H1 (cell line): ENCODE measurements around the gene MCHR2. TPM values are rescaled to one million over a fixed set of nuclear protein-coding genes. Genes with fewer than 3 reads are reported as not detected.

ENCODE experiments used
- CTCF ChIA-PET: fragments of 300-600 bp; sonication (Branson Sonifier 250); formaldehyde crosslinking; loops from one replicate; lab custom pipeline; 2021; ENCODE audit not compliant: partially characterized antibody; lab: Charles Lee
- POLR2A ChIA-PET: fragments of 300-600 bp; sonication (Branson Sonifier 250); formaldehyde crosslinking; loops from one replicate; lab custom pipeline; 2021; ENCODE audit warnings: inconsistent platforms; ENCODE audit not compliant: partially characterized antibody; lab: Charles Lee
- DNase-seq, 2 experiments: peaks; one replicate each; pipeline versions ENCODE4 v3.0.0 to v3.0.0-alpha.2; 2010 to 2022; ENCODE audit warnings: low spot score in 2 of 2, low read depth in 1 of 2, mixed read lengths in 1 of 2
- FAIRE-seq: peaks from 2 replicates; lab custom pipeline; 2011; peaks lifted over from hg19 to GRCh38; lab: Jason Lieb, UNC
- H2AFZ ChIP-seq: 2 replicates; pipeline ENCODE4 v1.8.1; 2012; ENCODE audit warnings: low read length, inconsistent platforms
- H2AK5ac ChIP-seq: 2 replicates; pipeline ENCODE4 v1.6.1; 2013; ENCODE audit warnings: low read depth, low read length
- H2BK120ac ChIP-seq: replicated peaks from 2 replicates; pipeline ENCODE3; 2013; ENCODE audit warnings: low read depth, low read length, inconsistent platforms
- H2BK12ac ChIP-seq: 2 replicates; pipeline ENCODE4 v1.6.1; 2013; ENCODE audit warnings: low read depth, low read length
- H2BK15ac ChIP-seq: 2 replicates; pipeline ENCODE4 v1.6.1; 2013; ENCODE audit warnings: low read length
- H2BK20ac ChIP-seq: 2 replicates; pipeline ENCODE4 v1.6.1; 2013; ENCODE audit warnings: low read length
- H2BK5ac ChIP-seq: 2 replicates; pipeline ENCODE4 v1.6.1; 2013; ENCODE audit warnings: low read depth, low read length
- H3K14ac ChIP-seq: 2 replicates; pipeline ENCODE4 v1.6.1; 2013; ENCODE audit warnings: inconsistent platforms; ENCODE audit not compliant: insufficient read length
- H3K18ac ChIP-seq: 2 replicates; pipeline ENCODE4 v1.6.1; 2013; ENCODE audit warnings: low read length; ENCODE audit errors: extremely low read depth
- H3K23ac ChIP-seq: 2 replicates; pipeline ENCODE4 v1.6.1; 2013; ENCODE audit warnings: inconsistent platforms; ENCODE audit not compliant: insufficient read length
- H3K23me2 ChIP-seq: 2 replicates; pipeline ENCODE4 v1.6.1; 2013; ENCODE audit warnings: low read depth, low read length
- H3K27ac ChIP-seq: 2 replicates; pipeline ENCODE4 v1.6.1; 2011; ENCODE audit warnings: low read depth, low read length, inconsistent platforms
- H3K27me3 ChIP-seq, 4 experiments: replicated peaks in 1 of 4; 1 replicate in 1 of 4; 2 replicates in 3 of 4; pipeline versions ENCODE4 v1.6.1 to v1.8.1; 2011 to 2013; ENCODE audit warnings: low read length in 3 of 4, mild to moderate bottlenecking in 3 of 4, inconsistent platforms in 2 of 4, mixed read lengths in 2 of 4, moderate library complexity in 1 of 4; ENCODE audit not compliant: control insufficient read depth in 3 of 4, insufficient read depth in 3 of 4; ENCODE audit errors: extremely low read depth in 1 of 4
- H3K36me3 ChIP-seq, 4 experiments: 2 replicates each; pipeline versions ENCODE4 v1.6.1 to v1.8.1; 2011 to 2013; ENCODE audit warnings: mild to moderate bottlenecking in 4 of 4, low read length in 3 of 4, moderate library complexity in 2 of 4, control low read depth in 1 of 4, inconsistent platforms in 1 of 4; ENCODE audit not compliant: insufficient read depth in 4 of 4, control insufficient read depth in 2 of 4
- H3K4ac ChIP-seq: replicated peaks from 2 replicates; pipeline ENCODE3; 2013; ENCODE audit warnings: low read length, low read depth, mixed read lengths, inconsistent platforms; ENCODE audit not compliant: insufficient read length
- H3K4me1 ChIP-seq, 4 experiments: replicated peaks in 1 of 4; 1 replicate in 1 of 4; 2 replicates in 3 of 4; pipeline versions ENCODE4 v1.6.1 to v1.8.1; 2011 to 2013; ENCODE audit warnings: low read length in 3 of 4, inconsistent platforms in 2 of 4, mixed read lengths in 1 of 4; ENCODE audit not compliant: insufficient read depth in 4 of 4, control insufficient read depth in 3 of 4
- H3K4me2 ChIP-seq, 2 experiments: 2 replicates each; pipeline versions ENCODE4 v1.6.1 to v1.8.1; 2011 to 2013; ENCODE audit warnings: low read depth in 2 of 2, low read length in 2 of 2, control low read depth in 1 of 2, inconsistent platforms in 1 of 2, mild to moderate bottlenecking in 1 of 2; ENCODE audit not compliant: insufficient read depth in 1 of 2
- H3K4me3 ChIP-seq, 4 experiments: fragments of 200-600, 300-600 bp in 1 of 4; sonication (generic), shearing (Covaris generic), sonication (Bioruptor Twin) in 1 of 4; 2 replicates each; pipeline versions ENCODE4 v1.5.1 to v1.8.1; 2011 to 2016; ENCODE audit warnings: low read length in 4 of 4, low read depth in 3 of 4, control low read depth in 2 of 4, inconsistent platforms in 2 of 4, mild to moderate bottlenecking in 2 of 4, mixed read lengths in 1 of 4, moderate library complexity in 1 of 4; ENCODE audit not compliant: insufficient read depth in 2 of 4; ENCODE audit errors: extremely low read depth in 1 of 4
- H3K56ac ChIP-seq: replicated peaks from 2 replicates; pipeline ENCODE3; 2013; ENCODE audit warnings: low read depth, mild to moderate bottlenecking, mixed read lengths, low read length, inconsistent platforms; ENCODE audit not compliant: insufficient read length
- H3K79me1 ChIP-seq: 2 replicates; pipeline ENCODE4 v1.6.1; 2013; ENCODE audit warnings: low read depth, low read length, control low read depth
- H3K79me2 ChIP-seq, 2 experiments: 2 replicates each; pipeline versions ENCODE4 v1.6.1 to v1.8.1; 2012 to 2013; ENCODE audit warnings: low read length in 2 of 2, mild to moderate bottlenecking in 2 of 2, inconsistent platforms in 1 of 2; ENCODE audit not compliant: insufficient read depth in 2 of 2, control insufficient read depth in 1 of 2
- H3K9ac ChIP-seq, 4 experiments: replicated peaks in 1 of 4; 1 replicate in 1 of 4; 2 replicates in 3 of 4; pipeline versions ENCODE4 v1.6.1 to v1.8.1; 2011 to 2013; ENCODE audit warnings: low read depth in 3 of 4, low read length in 3 of 4, control low read depth in 2 of 4, mild to moderate bottlenecking in 2 of 4, moderate library complexity in 2 of 4, inconsistent platforms in 1 of 4; ENCODE audit errors: extremely low read depth in 1 of 4
- H3K9me3 ChIP-seq, 2 experiments: 2 replicates each; pipeline versions ENCODE4 v1.6.1 to v1.8.1; 2012 to 2013; ENCODE audit warnings: mild to moderate bottlenecking in 2 of 2, moderate library complexity in 2 of 2, control low read depth in 1 of 2, inconsistent platforms in 1 of 2, low read depth in 1 of 2, low read length in 1 of 2, mixed read lengths in 1 of 2; ENCODE audit not compliant: insufficient read depth in 2 of 2
- H4K20me1 ChIP-seq, 2 experiments: replicated peaks in 1 of 2; 2 replicates each; pipeline versions ENCODE3 to v1.8.1; 2011 to 2013; ENCODE audit warnings: inconsistent platforms in 2 of 2, low read length in 2 of 2, mild to moderate bottlenecking in 1 of 2; ENCODE audit not compliant: insufficient read depth in 2 of 2, control insufficient read depth in 1 of 2
- H4K5ac ChIP-seq: 2 replicates; pipeline ENCODE4 v1.6.1; 2013; ENCODE audit warnings: low read length, low read depth, mixed read lengths, inconsistent platforms; ENCODE audit not compliant: insufficient read length
- H4K8ac ChIP-seq: 2 replicates; pipeline ENCODE4 v1.8.0; 2013; ENCODE audit warnings: mild to moderate bottlenecking, moderate library complexity, low read length, inconsistent platforms; ENCODE audit not compliant: insufficient read depth; ENCODE audit errors: extremely low read depth
- H4K91ac ChIP-seq: replicated peaks from 2 replicates; pipeline ENCODE3; 2013; ENCODE audit warnings: low read length, mixed read lengths, inconsistent platforms; ENCODE audit not compliant: insufficient read length
- CBX8 ChIP-seq: fragments of 300-800, 300-1000 bp; sonication (generic); IDR thresholded peaks from 2 replicates; pipeline ENCODE4 v1.7.1; 2016; ENCODE audit warnings: low read depth, low read length, borderline replicate concordance
- EP300 ChIP-seq, 2 experiments: IDR thresholded peaks; 1 replicate in 1 of 2; 2 replicates in 1 of 2; pipeline ENCODE4 v1.6.1; 2011 to 2012; ENCODE audit warnings: low read depth in 2 of 2, low read length in 2 of 2, mild to moderate bottlenecking in 2 of 2, borderline replicate concordance in 1 of 2, inconsistent platforms in 1 of 2, moderate library complexity in 1 of 2
- EZH2 ChIP-seq: fragments of 200-600 bp; sonication (generic); IDR thresholded peaks from 2 replicates; pipeline ENCODE4 v1.7.1; 2012; ENCODE audit warnings: low read depth, mild to moderate bottlenecking, moderate library complexity, low read length, inconsistent platforms; ENCODE audit not compliant: severe bottlenecking
- NRF1 ChIP-seq: IDR thresholded peaks from 2 replicates; pipeline ENCODE4 v1.6.1; 2011; ENCODE audit warnings: mild to moderate bottlenecking, low read depth, low read length, improper control_type of control experiment
- POLR2A ChIP-seq, 2 experiments: IDR thresholded peaks; 1 replicate in 1 of 2; 2 replicates in 1 of 2; pipeline ENCODE4 v1.6.1; 2011; ENCODE audit warnings: low read depth in 2 of 2, low read length in 2 of 2, mild to moderate bottlenecking in 2 of 2; ENCODE audit errors: control extremely low read depth in 1 of 2
- RBBP5 ChIP-seq: IDR thresholded peaks from 2 replicates; pipeline ENCODE4 v1.7.1; 2012; ENCODE audit warnings: low read depth, mild to moderate bottlenecking, inconsistent platforms, low read length, moderate library complexity, borderline replicate concordance
- RXRA ChIP-seq: IDR thresholded peaks from 2 replicates; pipeline ENCODE4 v1.6.1; 2011; ENCODE audit warnings: low read depth, mild to moderate bottlenecking, low read length, moderate library complexity; ENCODE audit not compliant: insufficient read depth
- SIN3A ChIP-seq, 2 experiments: IDR thresholded peaks in 1 of 2; conservative IDR thresholded peaks in 1 of 2; 2 replicates each; pipeline ENCODE4 v1.6.1; 2011 to 2012; ENCODE audit warnings: low read length in 2 of 2, improper control_type of control experiment in 1 of 2, low read depth in 1 of 2, mild to moderate bottlenecking in 1 of 2
- polyA plus RNA-seq, 7 experiments: library from polyadenylated mRNA; depleted of rRNA in 3 of 7; stranded (reverse) in 5 of 7; unstranded in 2 of 7; fragments of >200 nt in 5 of 7; fragments of 200-250 nt in 2 of 7; gene quantifications; 1 replicate in 5 of 7; 2 replicates in 1 of 7; 4 replicates in 1 of 7; pipeline versions ENCODE4 v1.2.1 to v1.2.3, GENCODE V29; 2011 to 2013; ENCODE audit warnings: missing spikeins in 2 of 7, mixed read lengths in 2 of 7
- total RNA-seq: library from RNA; stranded (reverse); fragmentation: NEBNext Ultra II Directional; extraction: Animal tissue kit (Norgen Biotek cat#: 25700); gene quantifications from 2 replicates; pipeline ENCODE4 v1.2.1, GENCODE V29; 2021
- TF ChIP-seq, protein P1 (sequence below), 3 experiments: IDR thresholded peaks; 1 replicate in 2 of 3; 2 replicates in 1 of 3; pipeline versions ENCODE4 v1.5.1 to v1.6.1; 2011; ENCODE audit warnings: low read length in 3 of 3, mild to moderate bottlenecking in 3 of 3, inconsistent platforms in 2 of 3, low read depth in 1 of 3, moderate library complexity in 1 of 3; ENCODE audit not compliant: insufficient read depth in 1 of 3; ENCODE audit errors: control extremely low read depth in 1 of 3
- TF ChIP-seq, protein P2 (sequence below): IDR thresholded peaks from 2 replicates; pipeline ENCODE4 v1.6.1; 2011; ENCODE audit warnings: low read length, improper control_type of control experiment

MCHR2 gene
- total and polyA plus RNA-seq, 2 of the 8 experiments (the other 6 are each of a cell fraction or from before 2014, with no cell fraction given): not detected

DNA sequence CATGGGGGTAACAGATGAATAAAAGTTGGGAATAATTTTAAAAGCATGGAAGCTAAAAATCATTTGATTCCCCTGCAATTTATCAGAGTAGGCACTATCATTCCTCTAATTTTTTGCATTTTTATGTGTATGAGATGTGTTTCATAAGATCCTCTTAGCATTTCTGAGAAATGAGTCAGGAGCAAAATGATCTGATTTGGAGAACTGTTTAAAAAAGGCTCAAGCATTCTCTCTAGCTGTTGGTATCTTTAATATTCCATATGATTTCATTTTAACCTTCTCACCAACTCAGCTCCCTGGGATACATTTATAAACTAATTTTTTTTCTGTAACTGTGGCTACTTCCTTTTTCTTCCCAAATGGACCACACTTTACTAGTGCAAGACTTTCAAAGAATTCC is 60.9 kb downstream of the MCHR2 start:
- Histone ChIP-seq H3K4ac (no peak overlapping the region), H3K23me2 (no peaks in the 10 kb centered on the region), H3K79me1 (no peaks in the 10 kb centered on the region), H4K91ac (no peak overlapping the region), H2BK5ac (no peak overlapping the region), H2BK120ac (no peak overlapping the region), H4K5ac (no peak overlapping the region), H2AFZ (no peak overlapping the region), H3K18ac (no peak overlapping the region), H3K27me3 (no peaks in the 10 kb centered on the region), H3K14ac (no peak overlapping the region), H3K4me2 (no peak overlapping the region), H3K23ac (no peak overlapping the region), H3K4me3 (no peak overlapping the region), H2BK15ac (no peak overlapping the region), H3K4me1 (no peaks in the 10 kb centered on the region), H2BK12ac (no peak overlapping the region), H2AK5ac (no peak overlapping the region), H3K27ac (no peak overlapping the region), H4K20me1 (no peaks in the 10 kb centered on the region), H2BK20ac (no peak overlapping the region), H3K9me3 (peaks cover 0 to 6% of the 10 kb centered on the region in 2 experiments; a peak in 2 of 4 replicates), H3K56ac (no peak overlapping the region), H3K9ac (no peak overlapping the region), H4K8ac (no peak overlapping the region), H3K79me2 (no peaks in the 10 kb centered on the region), H3K36me3 (no peaks in the 10 kb centered on the region)
- ChIA-PET CTCF (no interaction called here), POLR2A (no interaction called here)
- FAIRE-seq (no peak), DNase-seq (no peak)
- TF ChIP-seq, protein P1, sequence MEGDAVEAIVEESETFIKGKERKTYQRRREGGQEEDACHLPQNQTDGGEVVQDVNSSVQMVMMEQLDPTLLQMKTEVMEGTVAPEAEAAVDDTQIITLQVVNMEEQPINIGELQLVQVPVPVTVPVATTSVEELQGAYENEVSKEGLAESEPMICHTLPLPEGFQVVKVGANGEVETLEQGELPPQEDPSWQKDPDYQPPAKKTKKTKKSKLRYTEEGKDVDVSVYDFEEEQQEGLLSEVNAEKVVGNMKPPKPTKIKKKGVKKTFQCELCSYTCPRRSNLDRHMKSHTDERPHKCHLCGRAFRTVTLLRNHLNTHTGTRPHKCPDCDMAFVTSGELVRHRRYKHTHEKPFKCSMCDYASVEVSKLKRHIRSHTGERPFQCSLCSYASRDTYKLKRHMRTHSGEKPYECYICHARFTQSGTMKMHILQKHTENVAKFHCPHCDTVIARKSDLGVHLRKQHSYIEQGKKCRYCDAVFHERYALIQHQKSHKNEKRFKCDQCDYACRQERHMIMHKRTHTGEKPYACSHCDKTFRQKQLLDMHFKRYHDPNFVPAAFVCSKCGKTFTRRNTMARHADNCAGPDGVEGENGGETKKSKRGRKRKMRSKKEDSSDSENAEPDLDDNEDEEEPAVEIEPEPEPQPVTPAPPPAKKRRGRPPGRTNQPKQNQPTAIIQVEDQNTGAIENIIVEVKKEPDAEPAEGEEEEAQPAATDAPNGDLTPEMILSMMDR (IDR thresholded peaks at IDR 0.05; ENCODE audit: control extremely low read depth in 1 of 3, insufficient read depth in 1 of 3, low read depth in 1 of 3, low read length in 3 of 3): no peak
- TF ChIP-seq RBBP5 (no peak), POLR2A (IDR thresholded peaks at IDR 0.05; ENCODE audit: control extremely low read depth in 1 of 2, low read depth in 2 of 2, low read length in 2 of 2) (no peak), EZH2 (no peak), EP300 (IDR thresholded peaks at IDR 0.05; ENCODE audit: borderline replicate concordance in 1 of 2, low read depth in 2 of 2, low read length in 2 of 2) (no peak), RXRA (no peak), CBX8 (no peak), SIN3A (conservative IDR thresholded peaks at IDR 0.05 in 1 of 2, IDR thresholded peaks at IDR 0.05 in 1 of 2; ENCODE audit: low read depth in 1 of 2, low read length in 2 of 2) (no peak), NRF1 (no peak)
- TF ChIP-seq, protein P2, sequence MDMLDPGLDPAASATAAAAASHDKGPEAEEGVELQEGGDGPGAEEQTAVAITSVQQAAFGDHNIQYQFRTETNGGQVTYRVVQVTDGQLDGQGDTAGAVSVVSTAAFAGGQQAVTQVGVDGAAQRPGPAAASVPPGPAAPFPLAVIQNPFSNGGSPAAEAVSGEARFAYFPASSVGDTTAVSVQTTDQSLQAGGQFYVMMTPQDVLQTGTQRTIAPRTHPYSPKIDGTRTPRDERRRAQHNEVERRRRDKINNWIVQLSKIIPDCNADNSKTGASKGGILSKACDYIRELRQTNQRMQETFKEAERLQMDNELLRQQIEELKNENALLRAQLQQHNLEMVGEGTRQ: no peak
